ENCODE results near the gene HSF2.

DNA sequence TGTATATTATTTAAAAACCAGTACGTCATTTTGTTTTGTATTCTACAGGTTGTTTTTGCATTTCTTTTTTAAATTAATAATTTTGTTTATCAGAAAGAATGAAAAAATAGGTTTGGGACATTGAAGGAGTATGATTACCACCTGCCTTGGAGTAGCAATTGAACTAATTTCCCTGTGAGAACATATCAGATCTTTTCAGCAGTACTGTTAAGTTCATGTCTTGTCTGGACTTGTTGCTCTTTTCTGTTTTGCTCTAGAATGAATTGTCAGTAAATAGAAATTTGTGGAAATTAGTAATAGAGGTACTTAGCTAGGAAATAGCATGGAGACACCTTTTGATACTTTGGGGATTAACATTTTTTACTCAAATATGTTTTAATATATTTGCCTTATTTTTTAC is 24.3 kb downstream of the HSF2 start:
- no peak for TF ChIP-seq EZH2 (IDR thresholded peaks at IDR 0.05; ENCODE audit: borderline replicate concordance, insufficient read depth, low read depth, low read length, poor library complexity, severe bottlenecking)
- TF ChIP-seq, protein P1, sequence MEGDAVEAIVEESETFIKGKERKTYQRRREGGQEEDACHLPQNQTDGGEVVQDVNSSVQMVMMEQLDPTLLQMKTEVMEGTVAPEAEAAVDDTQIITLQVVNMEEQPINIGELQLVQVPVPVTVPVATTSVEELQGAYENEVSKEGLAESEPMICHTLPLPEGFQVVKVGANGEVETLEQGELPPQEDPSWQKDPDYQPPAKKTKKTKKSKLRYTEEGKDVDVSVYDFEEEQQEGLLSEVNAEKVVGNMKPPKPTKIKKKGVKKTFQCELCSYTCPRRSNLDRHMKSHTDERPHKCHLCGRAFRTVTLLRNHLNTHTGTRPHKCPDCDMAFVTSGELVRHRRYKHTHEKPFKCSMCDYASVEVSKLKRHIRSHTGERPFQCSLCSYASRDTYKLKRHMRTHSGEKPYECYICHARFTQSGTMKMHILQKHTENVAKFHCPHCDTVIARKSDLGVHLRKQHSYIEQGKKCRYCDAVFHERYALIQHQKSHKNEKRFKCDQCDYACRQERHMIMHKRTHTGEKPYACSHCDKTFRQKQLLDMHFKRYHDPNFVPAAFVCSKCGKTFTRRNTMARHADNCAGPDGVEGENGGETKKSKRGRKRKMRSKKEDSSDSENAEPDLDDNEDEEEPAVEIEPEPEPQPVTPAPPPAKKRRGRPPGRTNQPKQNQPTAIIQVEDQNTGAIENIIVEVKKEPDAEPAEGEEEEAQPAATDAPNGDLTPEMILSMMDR (IDR thresholded peaks at IDR 0.05), result no peak

Measured in B cell (primary cell).